ENCODE results near the gene SLIT1.

SLIT1 gene

GRCh38 chr10:97185326-97186058 lies at the start of gene SLIT1:
SLIT1 (minus strand) TSS chr10:97185959; CDS start chr10:97185674, 285 bp downstream.
- no peak for DNase-seq (ENCODE audit: low read depth in 2 of 2)

GRCh38 chr10:97235353-97235752 lies 49.6 kb upstream of the SLIT1 start:
- DNase-seq (ENCODE audit: low read depth in 2 of 2): no peak

GRCh38 chr10:97234400-97234799 lies 48.6 kb upstream of the SLIT1 start:
- no peak for DNase-seq (ENCODE audit: low read depth in 2 of 2)

GRCh38 chr10:97230146-97230545 lies 44.4 kb upstream of the SLIT1 start:
- DNase-seq (ENCODE audit: low read depth in 2 of 2): no peak

- DNase-seq (ENCODE audit: low read depth in 2 of 2): no peak
Measured at GRCh38 chr10:97229322-97230015, 43.7 kb upstream of the SLIT1 start.

- DNase-seq (ENCODE audit: low read depth in 2 of 2): no peak
Measured at GRCh38 chr10:97228775-97229157, 43.0 kb upstream of the SLIT1 start.

- DNase-seq (ENCODE audit: low read depth in 2 of 2): no peak
Measured at GRCh38 chr10:97228130-97228774, 42.5 kb upstream of the SLIT1 start.

- no peak for DNase-seq (ENCODE audit: low read depth in 2 of 2)
Measured at GRCh38 chr10:97226398-97226797, 40.6 kb upstream of the SLIT1 start.

GRCh38 chr10:97224483-97225435 lies 39.0 kb upstream of the SLIT1 start:
- DNase-seq (ENCODE audit: low read depth in 2 of 2): no peak

GRCh38 chr10:97222326-97222961 lies 36.7 kb upstream of the SLIT1 start:
- no peak for DNase-seq (ENCODE audit: low read depth in 2 of 2)

- no peak for DNase-seq (ENCODE audit: low read depth in 2 of 2)
Measured at GRCh38 chr10:97220355-97220754, 34.6 kb upstream of the SLIT1 start.

- no peak for DNase-seq (ENCODE audit: low read depth in 2 of 2)
Measured at GRCh38 chr10:97217299-97217698, 31.5 kb upstream of the SLIT1 start.

- no peak for DNase-seq (ENCODE audit: low read depth in 2 of 2)
Measured at GRCh38 chr10:97215619-97216260, 30.0 kb upstream of the SLIT1 start.

GRCh38 chr10:97213431-97213830 lies 27.7 kb upstream of the SLIT1 start:
- no peak for DNase-seq (ENCODE audit: low read depth in 2 of 2)

- no peak for DNase-seq (ENCODE audit: low read depth in 2 of 2)
Measured at GRCh38 chr10:97211229-97211628, 25.5 kb upstream of the SLIT1 start.

GRCh38 chr10:97210543-97210960 lies 24.8 kb upstream of the SLIT1 start:
- peak; percentile 43 to 52 for DNase-seq (ENCODE audit: low read depth in 2 of 2)

GRCh38 chr10:97207756-97208346 lies 22.1 kb upstream of the SLIT1 start:
- DNase-seq (ENCODE audit: low read depth in 2 of 2): no peak

- no peak for DNase-seq (ENCODE audit: low read depth in 2 of 2)
Measured at GRCh38 chr10:97207131-97207530, 21.4 kb upstream of the SLIT1 start.

- no peak for DNase-seq (ENCODE audit: low read depth in 2 of 2)
Measured at GRCh38 chr10:97204826-97205679, 19.3 kb upstream of the SLIT1 start.
